ENCODE data around the gene PITPNC1. TPM values are rescaled to one million over a fixed set of nuclear protein-coding genes. Genes with fewer than 3 reads are reported as not detected.
"Not testable (repeated sequence)": the region's sequence is repeated elsewhere in the genome, so short reads cannot be mapped to it uniquely, and the experiment has no call there.

PITPNC1 gene
- total RNA-seq, result 10 to 100 TPM in 2 of 4 donors, 1 to 10 TPM in 2; 4.1 to 45.1 (median 8.7) TPM

DNA sequence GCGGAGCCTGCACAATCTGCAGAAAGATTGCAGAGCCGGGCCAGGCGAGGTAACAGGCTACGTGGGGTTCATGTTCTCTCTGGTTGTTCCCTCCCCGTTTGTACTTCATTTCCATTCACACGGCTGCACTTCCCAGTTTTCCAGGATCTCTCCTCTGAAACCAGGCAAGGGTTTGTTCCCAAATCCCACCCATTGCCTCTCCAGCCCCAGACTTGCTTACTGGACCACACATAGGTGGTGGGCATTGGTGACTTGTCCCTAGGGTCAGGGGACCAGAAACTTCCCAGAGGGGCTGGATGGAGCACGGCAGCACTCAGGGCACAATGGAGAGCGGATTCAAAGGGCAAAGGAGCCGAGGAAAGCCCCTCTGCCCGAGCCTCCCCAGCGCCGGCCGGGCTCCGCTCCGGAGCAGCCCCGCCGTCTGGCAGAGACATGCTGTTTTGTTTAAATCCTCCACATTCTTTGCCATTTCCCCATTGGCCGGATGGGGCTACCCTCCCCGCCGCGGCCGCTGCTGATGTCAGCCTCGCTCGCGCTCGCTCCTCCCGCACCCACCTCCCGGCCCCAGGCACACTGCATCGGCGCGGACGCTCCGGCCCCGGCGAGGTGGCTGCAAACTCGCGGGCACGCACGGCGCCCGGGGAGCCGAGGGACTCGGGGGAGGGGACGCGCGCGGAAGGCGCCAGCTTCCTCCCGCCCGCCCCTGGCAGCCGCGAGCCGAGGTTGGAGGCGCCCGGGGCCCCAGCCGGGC, at the start of gene PITPNC1:
TSS of gene PITPNC1 (plus strand) at position 545 of the 751 bp plus-strand sequence.
- Histone ChIP-seq H3K36me3 (no peaks in the 10 kb centered on the region), H3K4me1 (no peaks in the 10 kb centered on the region), H3K4me3 (peak within 1 kb of the TSS; percentile 74 to 90), H3K27ac (peak within 1 kb of the TSS; percentile 91 to 96), H3K9me3 (no peaks in the 10 kb centered on the region), H3K27me3 (no peaks in the 10 kb centered on the region)
- TF ChIP-seq, protein P1, sequence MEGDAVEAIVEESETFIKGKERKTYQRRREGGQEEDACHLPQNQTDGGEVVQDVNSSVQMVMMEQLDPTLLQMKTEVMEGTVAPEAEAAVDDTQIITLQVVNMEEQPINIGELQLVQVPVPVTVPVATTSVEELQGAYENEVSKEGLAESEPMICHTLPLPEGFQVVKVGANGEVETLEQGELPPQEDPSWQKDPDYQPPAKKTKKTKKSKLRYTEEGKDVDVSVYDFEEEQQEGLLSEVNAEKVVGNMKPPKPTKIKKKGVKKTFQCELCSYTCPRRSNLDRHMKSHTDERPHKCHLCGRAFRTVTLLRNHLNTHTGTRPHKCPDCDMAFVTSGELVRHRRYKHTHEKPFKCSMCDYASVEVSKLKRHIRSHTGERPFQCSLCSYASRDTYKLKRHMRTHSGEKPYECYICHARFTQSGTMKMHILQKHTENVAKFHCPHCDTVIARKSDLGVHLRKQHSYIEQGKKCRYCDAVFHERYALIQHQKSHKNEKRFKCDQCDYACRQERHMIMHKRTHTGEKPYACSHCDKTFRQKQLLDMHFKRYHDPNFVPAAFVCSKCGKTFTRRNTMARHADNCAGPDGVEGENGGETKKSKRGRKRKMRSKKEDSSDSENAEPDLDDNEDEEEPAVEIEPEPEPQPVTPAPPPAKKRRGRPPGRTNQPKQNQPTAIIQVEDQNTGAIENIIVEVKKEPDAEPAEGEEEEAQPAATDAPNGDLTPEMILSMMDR (IDR thresholded peaks at IDR 0.05), result peak in 2 of 4 experiments; percentile 15 to 20
- TF ChIP-seq POLR2A (IDR thresholded peaks at IDR 0.05), result peak; percentile 67 to 83
- intact Hi-C loops (cut with DNase I; ENCODE audit: low total_unique reads), result loop anchor here (5.0 kb wide), 1 partner anchor 310 kb away; no protein-coding TSS in a partner anchor
- peak; percentile 80 to 81 for DNase-seq

- Histone ChIP-seq H3K27ac (no peak overlapping the region), H3K4me1 (no peaks in the 10 kb centered on the region), H3K27me3 (no peaks in the 10 kb centered on the region), H3K36me3 (no peaks in the 10 kb centered on the region), H3K4me3 (no peak overlapping the region), H3K9me3 (no peaks in the 10 kb centered on the region)
- no peak for DNase-seq
- intact Hi-C loops (cut with DNase I; ENCODE audit: low total_unique reads), result no loop called here
- no peak for TF ChIP-seq POLR2A (IDR thresholded peaks at IDR 0.05)
- TF ChIP-seq, protein P1 (IDR thresholded peaks at IDR 0.05), result no peak
Measured at GRCh38 chr17:67328026-67328425, 49.1 kb upstream of the PITPNC1 start.

GRCh38 chr17:67331381-67332161, 45.5 kb upstream of the PITPNC1 start:
- H3K4me1 ChIP-seq; intact Hi-C loops (cut with DNase I; ENCODE audit: low total_unique reads); H3K9me3 ChIP-seq; H3K36me3 ChIP-seq; H3K27me3 ChIP-seq; H3K27ac ChIP-seq; DNase-seq; H3K4me3 ChIP-seq: not testable (repeated sequence)

DNA sequence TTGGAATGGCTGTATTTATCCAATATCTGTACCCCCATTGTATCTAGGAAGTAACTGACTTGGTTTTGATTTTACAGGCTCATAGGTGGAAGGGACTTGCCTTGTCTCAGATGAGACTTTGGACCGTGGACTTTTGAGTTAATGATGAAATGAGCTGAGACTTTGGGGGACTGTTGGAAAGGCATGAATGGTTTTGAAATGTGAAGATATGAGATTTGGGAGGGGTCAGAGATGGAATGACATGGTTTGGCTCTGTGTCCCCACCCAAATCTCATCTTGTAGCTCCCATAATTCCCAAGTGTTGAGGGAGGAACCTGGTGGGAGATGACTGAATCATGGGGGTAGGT, 44.9 kb upstream of the PITPNC1 start:
- H3K4me3 ChIP-seq; H3K27me3 ChIP-seq; H3K4me1 ChIP-seq; H3K9me3 ChIP-seq; intact Hi-C loops (cut with DNase I; ENCODE audit: low total_unique reads); DNase-seq; H3K27ac ChIP-seq; H3K36me3 ChIP-seq: not testable (repeated sequence)

DNA sequence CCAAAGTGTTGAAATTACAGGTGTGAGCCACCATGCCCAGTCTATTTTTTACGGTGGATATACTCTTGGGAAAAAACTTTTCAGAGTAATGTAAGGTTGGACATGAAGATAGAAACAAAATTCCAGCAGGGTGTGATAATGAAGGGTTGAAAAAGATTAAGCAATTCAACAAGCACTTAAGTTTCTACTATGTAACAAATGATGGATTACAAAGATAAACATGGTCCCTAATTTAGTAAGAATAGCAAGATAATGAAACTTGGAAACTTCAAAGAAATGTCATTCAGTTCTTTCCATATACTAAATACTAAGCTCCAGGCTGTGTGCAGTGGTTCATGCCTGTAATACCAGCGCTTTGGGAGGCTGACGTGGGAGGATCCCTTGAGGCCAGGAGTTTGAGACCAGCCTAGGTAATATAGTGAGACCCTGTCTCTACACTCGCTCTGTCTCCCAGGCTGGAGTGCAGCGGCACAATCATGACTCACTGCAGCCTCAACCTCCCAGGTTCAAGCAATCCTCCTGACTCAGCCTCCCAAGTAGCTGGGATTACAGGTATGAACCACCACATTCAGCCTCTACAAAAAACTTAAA, 41.7 kb upstream of the PITPNC1 start:
- no peaks in the 10 kb centered on the region for H3K9me3 ChIP-seq
- TF ChIP-seq POLR2A (IDR thresholded peaks at IDR 0.05), result no peak
- TF ChIP-seq, protein P1 (IDR thresholded peaks at IDR 0.05), result no peak
- H3K36me3 ChIP-seq, result no peaks in the 10 kb centered on the region
- H3K4me3 ChIP-seq, result no peak overlapping the region
- no peak for DNase-seq
- H3K27me3 ChIP-seq, result no peaks in the 10 kb centered on the region
- H3K27ac ChIP-seq, result no peak overlapping the region
- intact Hi-C loops (cut with DNase I; ENCODE audit: low total_unique reads), result no loop called here
- H3K4me1 ChIP-seq, result no peaks in the 10 kb centered on the region

- TF ChIP-seq POLR2A (IDR thresholded peaks at IDR 0.05), result no peak
- DNase-seq, result no peak
- H3K27me3 ChIP-seq, result no peaks in the 10 kb centered on the region
- H3K9me3 ChIP-seq, result no peaks in the 10 kb centered on the region
- H3K27ac ChIP-seq, result no peak overlapping the region
- no peaks in the 10 kb centered on the region for H3K4me1 ChIP-seq
- H3K4me3 ChIP-seq, result no peak overlapping the region
- H3K36me3 ChIP-seq, result no peaks in the 10 kb centered on the region
- intact Hi-C loops (cut with DNase I; ENCODE audit: low total_unique reads), result no loop called here
Measured at GRCh38 chr17:67336859-67337258, 40.2 kb upstream of the PITPNC1 start.

- intact Hi-C loops (cut with DNase I; ENCODE audit: low total_unique reads); H3K27me3 ChIP-seq; H3K4me3 ChIP-seq; H3K4me1 ChIP-seq; H3K9me3 ChIP-seq; H3K36me3 ChIP-seq; DNase-seq; H3K27ac ChIP-seq: not testable (repeated sequence)
Measured at GRCh38 chr17:67338353-67338752, 38.7 kb upstream of the PITPNC1 start.

Measured in uterus (tissue), 4 donors.